GM19328 (cell line): ENCODE measurements around the gene GOLPH3.

Experiments
- ATAC-seq: cut with Tn5 transposase; IDR thresholded peaks from one replicate; pipeline ENCODE4 v1.9.1; 2021; ENCODE audit warnings: mild to moderate bottlenecking, moderate library complexity; ENCODE audit not compliant: unreplicated experiment

GOLPH3 gene

DNA sequence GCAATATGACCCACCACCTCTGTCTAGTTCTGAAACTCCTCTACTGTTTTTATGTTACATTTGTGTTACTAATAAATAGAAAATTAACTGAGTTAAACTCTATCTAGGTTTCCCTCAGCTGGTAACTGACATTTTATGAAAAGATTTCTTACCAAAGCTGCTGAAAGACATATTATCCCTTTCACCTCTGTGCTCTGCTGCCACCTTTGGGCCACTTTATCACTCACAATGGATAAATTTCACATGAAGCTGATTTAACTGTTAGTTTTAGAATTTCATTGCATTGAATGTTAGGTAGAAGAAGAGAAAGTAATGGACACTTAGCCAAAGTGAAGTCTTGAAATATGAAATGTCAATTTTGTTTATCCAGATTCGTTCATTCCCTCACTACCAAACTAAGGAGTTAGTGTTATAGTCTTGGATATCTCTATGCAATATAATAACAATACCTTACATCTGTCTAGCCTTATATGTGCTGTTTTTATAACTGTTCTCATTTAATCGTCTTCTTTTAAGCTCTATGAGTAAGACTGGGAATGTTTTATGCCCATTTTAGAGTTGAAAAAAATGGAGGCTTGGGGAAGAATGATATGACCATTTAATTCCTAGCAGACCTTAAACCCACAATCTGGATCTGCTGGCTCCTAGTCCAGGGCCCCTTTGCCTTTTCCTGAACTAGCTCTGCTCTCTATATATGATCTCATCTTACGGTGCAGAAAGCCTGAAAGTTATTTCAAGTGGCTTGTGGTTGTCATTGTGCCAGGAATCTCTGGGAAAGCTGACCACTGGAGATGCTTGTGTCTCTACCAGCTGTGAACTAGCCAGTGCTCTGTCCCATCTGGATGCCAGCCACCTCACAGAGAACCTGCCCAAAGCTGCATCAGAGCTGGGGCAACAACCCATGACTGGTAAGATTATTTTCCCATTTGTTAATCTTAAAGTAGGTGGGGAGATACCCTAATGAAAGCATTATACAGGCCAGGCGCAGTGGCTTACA is 97.1 kb downstream of the GOLPH3 start:
- ATAC-seq: no peak
